HFF-Myc (cell line): Measurements from ENCODE around the gene GYPC.

Experiments
- DNase-seq: peaks from one replicate; pipeline ENCODE4 v3.0.0-alpha.2; 2011; ENCODE audit warnings: low read depth; ENCODE audit errors: extremely low read depth
- H3K4me3 ChIP-seq: replicated peaks from 2 replicates; pipeline ENCODE4 v1.5.1; 2011; ENCODE audit warnings: low read depth, mild to moderate bottlenecking, control low read depth, low read length
- TF ChIP-seq, protein P1 (sequence below): IDR thresholded peaks from 2 replicates; pipeline ENCODE4 v1.5.1; 2012; ENCODE audit warnings: mild to moderate bottlenecking, low read depth, low read length, control low read depth; ENCODE audit errors: missing control alignments

Gene GYPC

DNA sequence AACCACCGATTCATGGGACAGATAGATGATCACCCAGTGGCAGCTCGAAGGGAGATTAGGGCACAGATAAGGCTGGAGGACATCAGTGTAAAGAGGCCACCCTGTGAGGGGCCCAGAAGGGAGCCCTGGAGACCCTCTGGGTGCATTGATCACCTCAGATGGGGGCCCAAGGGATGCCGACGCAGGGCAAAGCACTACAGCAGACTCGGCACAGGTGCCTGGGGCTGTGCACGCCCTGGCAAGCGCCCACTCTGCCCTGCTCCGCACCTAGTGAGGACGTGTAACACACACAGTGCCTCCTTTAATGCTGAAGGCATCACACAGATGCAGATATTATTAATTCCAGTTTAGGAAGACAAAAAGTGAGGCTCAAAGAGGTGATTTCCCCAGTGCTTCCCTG, 9.5 kb downstream of the GYPC start:
- TF ChIP-seq, protein P1, sequence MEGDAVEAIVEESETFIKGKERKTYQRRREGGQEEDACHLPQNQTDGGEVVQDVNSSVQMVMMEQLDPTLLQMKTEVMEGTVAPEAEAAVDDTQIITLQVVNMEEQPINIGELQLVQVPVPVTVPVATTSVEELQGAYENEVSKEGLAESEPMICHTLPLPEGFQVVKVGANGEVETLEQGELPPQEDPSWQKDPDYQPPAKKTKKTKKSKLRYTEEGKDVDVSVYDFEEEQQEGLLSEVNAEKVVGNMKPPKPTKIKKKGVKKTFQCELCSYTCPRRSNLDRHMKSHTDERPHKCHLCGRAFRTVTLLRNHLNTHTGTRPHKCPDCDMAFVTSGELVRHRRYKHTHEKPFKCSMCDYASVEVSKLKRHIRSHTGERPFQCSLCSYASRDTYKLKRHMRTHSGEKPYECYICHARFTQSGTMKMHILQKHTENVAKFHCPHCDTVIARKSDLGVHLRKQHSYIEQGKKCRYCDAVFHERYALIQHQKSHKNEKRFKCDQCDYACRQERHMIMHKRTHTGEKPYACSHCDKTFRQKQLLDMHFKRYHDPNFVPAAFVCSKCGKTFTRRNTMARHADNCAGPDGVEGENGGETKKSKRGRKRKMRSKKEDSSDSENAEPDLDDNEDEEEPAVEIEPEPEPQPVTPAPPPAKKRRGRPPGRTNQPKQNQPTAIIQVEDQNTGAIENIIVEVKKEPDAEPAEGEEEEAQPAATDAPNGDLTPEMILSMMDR: no peak
- DNase-seq: no peak
- no peak overlapping the region for H3K4me3 ChIP-seq

DNA sequence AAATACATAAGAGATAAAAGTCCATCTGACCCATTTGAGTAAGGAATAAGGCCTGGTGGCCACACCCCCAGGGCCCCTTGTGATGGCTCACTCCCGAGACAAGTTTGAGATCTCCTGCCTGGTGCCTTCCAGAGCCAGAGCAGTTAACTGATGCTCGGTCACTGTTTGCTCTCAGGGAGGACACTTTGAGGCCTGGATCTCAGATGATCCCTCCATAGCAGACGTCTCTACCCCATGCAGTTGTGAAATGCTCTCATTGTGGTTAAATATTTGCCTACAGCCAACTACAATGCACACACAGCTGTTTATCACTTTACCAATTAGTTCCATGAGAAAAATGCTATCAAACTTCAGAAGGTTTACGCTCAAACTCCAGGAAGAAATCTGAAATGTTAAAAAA, 12.3 kb downstream of the GYPC start:
- no peak overlapping the region for H3K4me3 ChIP-seq
- no peak for DNase-seq
- TF ChIP-seq, protein P1: no peak

- no peak overlapping the region for H3K4me3 ChIP-seq
- no peak for DNase-seq
- TF ChIP-seq, protein P1: no peak
Observed at GRCh38 chr2:126669772-126670171, 13.8 kb downstream of the GYPC start.

DNA sequence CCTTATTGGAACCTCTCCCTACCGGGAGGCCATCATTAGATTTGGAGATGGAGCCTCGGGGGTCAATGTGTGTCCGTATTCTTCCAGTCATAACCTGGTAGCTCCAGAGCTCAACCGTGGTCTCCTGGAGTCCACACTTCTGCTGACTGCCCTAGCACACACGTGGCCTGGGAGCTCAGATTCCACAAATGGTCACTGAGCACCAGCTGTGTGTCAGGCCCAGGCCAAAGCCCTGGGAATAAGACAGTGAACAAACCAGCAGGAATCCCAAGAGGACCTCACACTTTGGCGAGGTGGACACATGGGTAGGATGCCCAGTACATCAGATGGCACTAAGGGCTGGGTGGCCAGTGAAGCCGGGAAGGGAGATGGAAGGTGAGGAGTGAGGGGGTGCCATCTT, 15.5 kb downstream of the GYPC start:
- DNase-seq: no peak
- TF ChIP-seq, protein P1: no peak
- no peak overlapping the region for H3K4me3 ChIP-seq

GRCh38 chr2:126672980-126673605, 17.1 kb downstream of the GYPC start:
- TF ChIP-seq, protein P1: no peak
- DNase-seq: no peak
- H3K4me3 ChIP-seq: no peak overlapping the region

- DNase-seq: no peak
- TF ChIP-seq, protein P1: no peak
- no peak overlapping the region for H3K4me3 ChIP-seq
Observed at GRCh38 chr2:126674075-126674744, 18.3 kb downstream of the GYPC start.

- TF ChIP-seq, protein P1: no peak
- DNase-seq: no peak
- H3K4me3 ChIP-seq: no peak overlapping the region
Observed at GRCh38 chr2:126675637-126676036, 19.7 kb downstream of the GYPC start.
